ENCODE measurements around the gene FMN1.

- TF ChIP-seq CTCF (IDR thresholded peaks at IDR 0.05) (no peak), POLR2A (IDR thresholded peaks at IDR 0.05) (no peak), EP300 (IDR thresholded peaks at IDR 0.05) (no peak)
These were observed 397.7 kb downstream of the FMN1 start for GRCh38 chr15:32796856-32797255.
